ACC112 (cell line): ENCODE results near the gene CREB3.

Experiments used
- H2AFZ ChIP-seq: fragments of 200-600 bp; sonication (generic); one replicate; pipeline ENCODE4 v1.6.0; 2017; ENCODE audit warnings: antibody characterized with exemption, low read length; ENCODE audit not compliant: unreplicated experiment
- H3K27ac ChIP-seq: fragments of 200-600 bp; sonication (generic); 2 replicates; pipeline ENCODE4 v1.5.1; 2014; ENCODE audit warnings: low read depth, mild to moderate bottlenecking, antibody characterized with exemption, low read length, moderate library complexity
- H3K27me3 ChIP-seq: fragments of 200-600 bp; sonication (generic); 2 replicates; pipeline ENCODE4 v1.6.1; 2014; ENCODE audit warnings: mild to moderate bottlenecking, antibody characterized with exemption, low read length, moderate library complexity, mixed read lengths; ENCODE audit not compliant: insufficient read depth
- H3K36me3 ChIP-seq: fragments of 200-600 bp; sonication (generic); 2 replicates; pipeline ENCODE4 v1.6.1; 2016; ENCODE audit warnings: mild to moderate bottlenecking, antibody characterized with exemption, low read length, moderate library complexity, mixed read lengths; ENCODE audit not compliant: insufficient read depth
- H3K4me1 ChIP-seq: fragments of 200-600 bp; sonication (generic); one replicate; pipeline ENCODE4 v1.6.1; 2016; ENCODE audit warnings: low read length, mixed read lengths; ENCODE audit not compliant: insufficient read depth, unreplicated experiment, control insufficient read depth
- H3K4me3 ChIP-seq: fragments of 200-600 bp; sonication (generic); 2 replicates; pipeline ENCODE4 v1.5.1; 2014; ENCODE audit warnings: mild to moderate bottlenecking, low read depth, low read length
- H3K79me2 ChIP-seq: fragments of 200-600 bp; sonication (generic); one replicate; pipeline ENCODE4 v1.6.0; 2016; ENCODE audit warnings: low read length; ENCODE audit not compliant: control insufficient read depth, unreplicated experiment, insufficient read depth

CREB3 gene

GRCh38 chr9:35737143-35737542, 4.7 kb downstream of the CREB3 start:
- Histone ChIP-seq H3K4me3 (no peak overlapping the region), H3K27ac (no peak overlapping the region), H3K4me1 (peaks cover 12% of the 10 kb centered on the region), H3K79me2 (peaks cover 29% of the 10 kb centered on the region), H2AFZ (no peak overlapping the region), H3K27me3 (no peaks in the 10 kb centered on the region), H3K36me3 (peaks cover 28% of the 10 kb centered on the region)

GRCh38 chr9:35738186-35738585, 5.7 kb downstream of the CREB3 start:
- Histone ChIP-seq H3K4me1 (peaks cover 12% of the 10 kb centered on the region), H2AFZ (no peak overlapping the region), H3K36me3 (peaks cover 28% of the 10 kb centered on the region), H3K27me3 (no peaks in the 10 kb centered on the region), H3K79me2 (peaks cover 23% of the 10 kb centered on the region), H3K4me3 (no peak overlapping the region), H3K27ac (no peak overlapping the region)

GRCh38 chr9:35738924-35739323, 6.5 kb downstream of the CREB3 start:
- no peaks in the 10 kb centered on the region for H3K27me3 ChIP-seq
- no peak overlapping the region for H2AFZ ChIP-seq
- H3K36me3 ChIP-seq: peaks cover 30% of the 10 kb centered on the region
- H3K4me1 ChIP-seq: peaks cover 6% of the 10 kb centered on the region
- H3K27ac ChIP-seq: no peak overlapping the region
- H3K79me2 ChIP-seq: peaks cover 15% of the 10 kb centered on the region
- no peak overlapping the region for H3K4me3 ChIP-seq

- peaks cover 31% of the 10 kb centered on the region for H3K36me3 ChIP-seq
- H3K4me3 ChIP-seq: no peak overlapping the region
- H3K79me2 ChIP-seq: peaks cover 11% of the 10 kb centered on the region
Measured at GRCh38 chr9:35740243-35740642, 7.8 kb downstream of the CREB3 start.

GRCh38 chr9:35741740-35742139, 9.3 kb downstream of the CREB3 start:
- peaks cover 24% of the 10 kb centered on the region for H3K36me3 ChIP-seq
- no peak overlapping the region for H3K4me3 ChIP-seq
- no peak overlapping the region for H3K27ac ChIP-seq
- H3K79me2 ChIP-seq: peaks cover 21% of the 10 kb centered on the region
- H2AFZ ChIP-seq: no peak overlapping the region
- H3K4me1 ChIP-seq: peaks cover 3% of the 10 kb centered on the region
- no peaks in the 10 kb centered on the region for H3K27me3 ChIP-seq

More at GRCh38 chr9:35740243-35740642, 7.8 kb downstream of the CREB3 start:
- no peak overlapping the region for H2AFZ ChIP-seq
- no peak overlapping the region for H3K27ac ChIP-seq
- no peaks in the 10 kb centered on the region for H3K4me1 ChIP-seq
- H3K27me3 ChIP-seq: no peaks in the 10 kb centered on the region

- H3K27ac ChIP-seq: no peak overlapping the region
- H2AFZ ChIP-seq: no peak overlapping the region
- H3K36me3 ChIP-seq: peaks cover 15% of the 10 kb centered on the region; the same call in 1 of the 2 replicates
- peaks cover 12% of the 10 kb centered on the region for H3K4me1 ChIP-seq
- no peak overlapping the region for H3K4me3 ChIP-seq
- peaks cover 38% of the 10 kb centered on the region for H3K79me2 ChIP-seq
- H3K27me3 ChIP-seq: no peaks in the 10 kb centered on the region
Measured at GRCh38 chr9:35743452-35743851, 11.0 kb downstream of the CREB3 start.

- H3K79me2 ChIP-seq: peaks cover 41% of the 10 kb centered on the region
- no peaks in the 10 kb centered on the region for H3K27me3 ChIP-seq
- peaks cover 12% of the 10 kb centered on the region for H3K4me1 ChIP-seq
- no peak overlapping the region for H3K4me3 ChIP-seq
- peaks cover 15% of the 10 kb centered on the region; the same call in 1 of the 2 replicates for H3K36me3 ChIP-seq
- no peak overlapping the region for H3K27ac ChIP-seq
- no peak overlapping the region for H2AFZ ChIP-seq
Measured at GRCh38 chr9:35743880-35744518, 11.5 kb downstream of the CREB3 start.

- peaks cover 41% of the 10 kb centered on the region for H3K79me2 ChIP-seq
- H3K4me1 ChIP-seq: peaks cover 16% of the 10 kb centered on the region
Measured at GRCh38 chr9:35745569-35745968, 13.1 kb downstream of the CREB3 start.

GRCh38 chr9:35746583-35746982, 14.1 kb downstream of the CREB3 start:
- peak overlapping the region; percentile 85 for H3K4me3 ChIP-seq
- H3K27me3 ChIP-seq: no peaks in the 10 kb centered on the region
- H3K79me2 ChIP-seq: peaks cover 41% of the 10 kb centered on the region
- H2AFZ ChIP-seq: no peak overlapping the region
- peaks cover 7% of the 10 kb centered on the region; the same call in 1 of the 2 replicates for H3K36me3 ChIP-seq
- H3K27ac ChIP-seq: no peak overlapping the region
- peaks cover 16% of the 10 kb centered on the region for H3K4me1 ChIP-seq

More at GRCh38 chr9:35745569-35745968, 13.1 kb downstream of the CREB3 start:
- Histone ChIP-seq H3K4me3 (peak overlapping the region; percentile 25; the same call in 1 of the 2 replicates), H3K27me3 (no peaks in the 10 kb centered on the region), H2AFZ (no peak overlapping the region), H3K36me3 (peaks cover 7% of the 10 kb centered on the region; the same call in 1 of the 2 replicates), H3K27ac (no peak overlapping the region)

- H3K4me3 ChIP-seq: peak overlapping the region; percentile 85
- H3K4me1 ChIP-seq: peaks cover 16% of the 10 kb centered on the region
- peak overlapping the region; percentile 71; the same call in 1 of the 2 replicates for H3K27ac ChIP-seq
- H3K27me3 ChIP-seq: no peaks in the 10 kb centered on the region
- H2AFZ ChIP-seq: peak overlapping the region; percentile 51
- H3K36me3 ChIP-seq: peaks cover 8% of the 10 kb centered on the region; the same call in 1 of the 2 replicates
- H3K79me2 ChIP-seq: peaks cover 41% of the 10 kb centered on the region
Measured at GRCh38 chr9:35748242-35748857, 15.9 kb downstream of the CREB3 start.
